HCT116 (cell line): ENCODE measurements around the gene PRSS57. TPM values are rescaled to one million over a fixed set of nuclear protein-coding genes. Genes with fewer than 3 reads are reported as not detected.

Experiments
- ATAC-seq: fragments of 200-7000 bp; cut with Tn5 transposase; 2 replicates; pipeline ENCODE4 v1.9.1; 2020; ENCODE audit warnings: mild to moderate bottlenecking, moderate library complexity
- BruUV-seq: library from RNA; stranded (reverse); fragments of 400-500 nt; replicated peaks from 2 replicates; lab custom pipeline; 2021; lab: Mats Ljungman, UMichigan
- CTCF ChIA-PET: fragments of 300-600 bp; sonication (Branson Sonifier 250); formaldehyde crosslinking; loops from one replicate; lab custom pipeline; 2021; ENCODE audit warnings: antibody characterized with exemption; lab: Charles Lee
- POLR2A ChIA-PET: fragments of 300-600, 350-600 bp; sonication (Branson Sonifier 250); formaldehyde crosslinking; loops from one replicate; lab custom pipeline; 2021; ENCODE audit warnings: antibody characterized with exemption; lab: Charles Lee
- RAD21 ChIA-PET, 2 experiments: fragments of 300-600 bp; sonication (Branson Sonifier 250); formaldehyde crosslinking; loops; one replicate each; lab custom pipeline; 2023; ENCODE audit warnings: low total read pairs in 2 of 2; ENCODE audit not compliant: uncharacterized antibody in 2 of 2, unreplicated experiment in 2 of 2, low non-redundant PET in 1 of 2; lab: Charles Lee
- DNase-seq: peaks from one replicate; pipeline ENCODE4 v3.0.0-alpha.2; 2010; ENCODE audit warnings: low read depth, low spot score
- H2AFZ ChIP-seq: fragments of 200-600 bp; shearing (Covaris generic), sonication (generic); 2 replicates; pipeline ENCODE4 v1.6.1; 2017; ENCODE audit warnings: low read depth, mixed run types, mixed read lengths, antibody characterized with exemption, low read length; ENCODE audit not compliant: poor library complexity, severe bottlenecking
- H3K27ac ChIP-seq: 2 replicates; pipeline ENCODE4 v1.5.1; 2012; ENCODE audit warnings: low read depth, low read length
- H3K27me3 ChIP-seq: fragments of 200-600 bp; sonication (generic); 2 replicates; pipeline ENCODE4 v1.6.1; 2016; ENCODE audit warnings: mixed run types, low read length, mixed read lengths; ENCODE audit not compliant: insufficient read depth
- H3K36me3 ChIP-seq, 2 experiments: fragments of 200-500 bp in 1 of 2; fragments of 200-600 bp in 1 of 2; sonication (Bioruptor generic) in 1 of 2; sonication (generic) in 1 of 2; 2 replicates each; pipeline versions ENCODE4 v1.5.1 to v1.6.1; 2014 to 2016; ENCODE audit warnings: low read length in 2 of 2, inconsistent platforms in 1 of 2, mixed read lengths in 1 of 2, mixed run types in 1 of 2; ENCODE audit not compliant: insufficient read depth in 2 of 2, control insufficient read depth in 1 of 2
- H3K4me1 ChIP-seq, 2 experiments: fragments of 200-600 bp in 1 of 2; sonication (generic) in 1 of 2; 2 replicates each; pipeline versions ENCODE4 v1.5.1 to v1.6.1; 2012 to 2017; ENCODE audit warnings: low read length in 2 of 2, inconsistent platforms in 1 of 2, mild to moderate bottlenecking in 1 of 2, mixed read lengths in 1 of 2, mixed run types in 1 of 2, moderate library complexity in 1 of 2; ENCODE audit not compliant: insufficient read depth in 2 of 2, control insufficient read depth in 1 of 2
- H3K4me2 ChIP-seq: fragments of 200-600 bp; sonication (generic); 2 replicates; pipeline ENCODE4 v1.6.1; 2017; ENCODE audit warnings: mixed run types, low read length, mixed read lengths
- H3K4me3 ChIP-seq, 2 experiments: fragments of 200-600 bp in 1 of 2; sonication (generic) in 1 of 2; replicated peaks in 1 of 2; 2 replicates each; pipeline ENCODE4 v1.5.1; 2011 to 2016; ENCODE audit warnings: low read length in 2 of 2, control low read depth in 1 of 2, low read depth in 1 of 2, mild to moderate bottlenecking in 1 of 2, mixed read lengths in 1 of 2, mixed run types in 1 of 2
- H3K79me2 ChIP-seq: fragments of 200-600 bp; sonication (generic); 2 replicates; pipeline ENCODE4 v1.6.1; 2017; ENCODE audit warnings: mild to moderate bottlenecking, mixed run types, low read length, moderate library complexity, mixed read lengths; ENCODE audit not compliant: insufficient read depth
- H3K9ac ChIP-seq: fragments of 200-600 bp; sonication (generic); 2 replicates; pipeline ENCODE4 v1.6.1; 2016; ENCODE audit warnings: low read length, mixed read lengths
- H3K9me2 ChIP-seq: fragments of 200-600 bp; sonication (generic), shearing (Covaris generic); 2 replicates; pipeline ENCODE4 v1.6.1; 2017; ENCODE audit warnings: mixed run types, mild to moderate bottlenecking, moderate library complexity; ENCODE audit not compliant: insufficient read depth
- H3K9me3 ChIP-seq, 2 experiments: fragments of 200-500 bp in 1 of 2; fragments of 200-600 bp in 1 of 2; sonication (Bioruptor generic) in 1 of 2; sonication (generic) in 1 of 2; 2 replicates each; pipeline ENCODE4 v1.6.1; 2014 to 2017; ENCODE audit warnings: low read length in 2 of 2, mixed read lengths in 2 of 2, inconsistent platforms in 1 of 2, low read depth in 1 of 2, mild to moderate bottlenecking in 1 of 2, mixed run types in 1 of 2, moderate library complexity in 1 of 2; ENCODE audit not compliant: control insufficient read depth in 1 of 2, insufficient read depth in 1 of 2
- H4K20me1 ChIP-seq: fragments of 200-600 bp; sonication (generic), shearing (Covaris generic); 2 replicates; pipeline ENCODE4 v1.6.1; 2017; ENCODE audit warnings: mixed run types, mild to moderate bottlenecking, moderate library complexity; ENCODE audit not compliant: insufficient read depth
- ATF3 ChIP-seq: IDR thresholded peaks from 2 replicates; pipeline ENCODE4 v1.6.1; 2012
- CTCF ChIP-seq, 3 experiments: fragments of 200-600 bp in 1 of 3; sonication (generic) in 1 of 3; IDR thresholded peaks in 2 of 3; conservative IDR thresholded peaks in 1 of 3; 2 replicates each; pipeline ENCODE4 v1.5.1; 2012 to 2017; ENCODE audit warnings: low read depth in 2 of 3, low read length in 2 of 3, antibody characterized with exemption in 1 of 3, borderline replicate concordance in 1 of 3, control low read depth in 1 of 3, mild to moderate bottlenecking in 1 of 3, mixed read lengths in 1 of 3, mixed run types in 1 of 3, moderate library complexity in 1 of 3; ENCODE audit not compliant: insufficient read depth in 1 of 3
- EGR1 ChIP-seq: IDR thresholded peaks from 2 replicates; pipeline ENCODE4 v1.6.1; 2012; ENCODE audit warnings: low read depth
- ELF1 ChIP-seq: IDR thresholded peaks from 2 replicates; pipeline ENCODE4 v1.6.1; 2012; ENCODE audit warnings: low read depth, borderline replicate concordance
- MAX ChIP-seq: IDR thresholded peaks from 2 replicates; pipeline ENCODE4 v1.6.1; 2012
- SP1 ChIP-seq: IDR thresholded peaks from 2 replicates; pipeline ENCODE4 v1.6.1; 2012; ENCODE audit warnings: low read depth
- ZFX ChIP-seq: fragments of 450-650 bp; IDR thresholded peaks from 2 replicates; pipeline ENCODE4 v1.6.1; 2017
- ZNF274 ChIP-seq: fragments of 200-500 bp; sonication (Bioruptor generic); IDR thresholded peaks from 2 replicates; pipeline ENCODE4 v1.6.1; 2014; ENCODE audit warnings: mild to moderate bottlenecking, low read depth, low read length, inconsistent platforms
- intact Hi-C: fragments of 100-400 bp; cut with micrococcal nuclease; formaldehyde crosslinking; loops from 2 replicates; pipeline ENCODE4 v1.10.0; 2022
- total RNA-seq: library from RNA; stranded (reverse); gene quantifications from one replicate; pipeline ENCODE4 v1.2.1, GENCODE V29; 2021; ENCODE audit not compliant: unreplicated experiment

Gene PRSS57
- total RNA-seq, 1 experiment from 2014 or later = not detected

DNA sequence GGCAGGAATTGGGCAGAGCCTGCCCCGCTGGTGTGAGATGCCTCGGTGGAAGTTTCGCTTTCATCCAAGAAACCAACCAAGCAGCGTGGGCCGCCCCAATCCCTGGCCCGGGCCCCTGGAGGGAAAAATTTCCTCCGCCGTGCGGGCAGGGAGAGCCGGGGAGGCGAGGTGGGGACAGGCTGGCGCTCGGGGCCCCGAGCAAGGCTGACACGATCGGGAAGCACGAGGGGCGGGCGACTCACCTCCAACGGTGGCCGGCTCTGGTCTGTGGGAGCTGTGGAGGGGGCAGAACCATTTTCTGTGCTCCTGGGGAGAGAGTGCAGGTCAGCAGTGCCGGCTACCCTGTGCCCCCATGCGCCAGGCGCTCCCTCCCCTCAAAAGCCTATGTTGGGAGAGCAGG lies 43.3 kb downstream of the PRSS57 start:
- ChIA-PET RAD21 (no interaction called here), POLR2A (no interaction called here), CTCF (no interaction called here)
- H3K27ac ChIP-seq = no peak overlapping the region
- DNase-seq (no peak), ATAC-seq (no peak)
- H3K9ac ChIP-seq = no peak overlapping the region
- intact Hi-C loops = no loop called here
- TF ChIP-seq ATF3 (no peak), EGR1 (no peak), MAX (no peak), CTCF (IDR thresholded peaks at IDR 0.05 in 2 of 3, conservative IDR thresholded peaks at IDR 0.05 in 1 of 3; ENCODE audit: borderline replicate concordance in 1 of 3, insufficient read depth in 1 of 3, low read depth in 2 of 3, low read length in 2 of 3) (no peak), ZNF274 (no peak)
- no peaks in the 10 kb centered on the region for H3K4me1 ChIP-seq
- H3K4me3 ChIP-seq = no peak overlapping the region
- H2AFZ ChIP-seq = no peak overlapping the region
- H3K27me3 ChIP-seq = no peaks in the 10 kb centered on the region
- peaks cover 11 to 44% of the 10 kb centered on the region in 2 experiments for H3K36me3 ChIP-seq
- BruUV-seq = no TSS peak
- peaks cover 71% of the 10 kb centered on the region for H3K79me2 ChIP-seq
- no peaks in the 10 kb centered on the region for H3K9me2 ChIP-seq
- no peaks in the 10 kb centered on the region for H3K9me3 ChIP-seq
- no peak overlapping the region for H3K4me2 ChIP-seq
- no peaks in the 10 kb centered on the region for H4K20me1 ChIP-seq

GRCh38 chr19:651114-651818 lies 44.0 kb downstream of the PRSS57 start:
- Histone ChIP-seq H3K9ac (no peak overlapping the region), H3K9me2 (no peaks in the 10 kb centered on the region), H3K27ac (no peak overlapping the region), H3K4me1 (no peaks in the 10 kb centered on the region), H3K36me3 (peaks cover 11 to 45% of the 10 kb centered on the region in 2 experiments), H3K4me3 (no peak overlapping the region), H4K20me1 (no peaks in the 10 kb centered on the region), H2AFZ (no peak overlapping the region), H3K4me2 (no peak overlapping the region), H3K9me3 (no peaks in the 10 kb centered on the region), H3K79me2 (peaks cover 64% of the 10 kb centered on the region), H3K27me3 (no peaks in the 10 kb centered on the region)
- CTCF ChIA-PET = no interaction called here
- BruUV-seq = no TSS peak
- TF ChIP-seq SP1 (no peak), ELF1 (no peak), ZFX (no peak)
- intact Hi-C loops = no loop called here
- no peak for DNase-seq
- ATAC-seq = no peak
- RAD21 ChIA-PET = no interaction called here
- POLR2A ChIA-PET = no interaction called here
